Measurements from ENCODE around the gene CD276.

Gene CD276

DNA sequence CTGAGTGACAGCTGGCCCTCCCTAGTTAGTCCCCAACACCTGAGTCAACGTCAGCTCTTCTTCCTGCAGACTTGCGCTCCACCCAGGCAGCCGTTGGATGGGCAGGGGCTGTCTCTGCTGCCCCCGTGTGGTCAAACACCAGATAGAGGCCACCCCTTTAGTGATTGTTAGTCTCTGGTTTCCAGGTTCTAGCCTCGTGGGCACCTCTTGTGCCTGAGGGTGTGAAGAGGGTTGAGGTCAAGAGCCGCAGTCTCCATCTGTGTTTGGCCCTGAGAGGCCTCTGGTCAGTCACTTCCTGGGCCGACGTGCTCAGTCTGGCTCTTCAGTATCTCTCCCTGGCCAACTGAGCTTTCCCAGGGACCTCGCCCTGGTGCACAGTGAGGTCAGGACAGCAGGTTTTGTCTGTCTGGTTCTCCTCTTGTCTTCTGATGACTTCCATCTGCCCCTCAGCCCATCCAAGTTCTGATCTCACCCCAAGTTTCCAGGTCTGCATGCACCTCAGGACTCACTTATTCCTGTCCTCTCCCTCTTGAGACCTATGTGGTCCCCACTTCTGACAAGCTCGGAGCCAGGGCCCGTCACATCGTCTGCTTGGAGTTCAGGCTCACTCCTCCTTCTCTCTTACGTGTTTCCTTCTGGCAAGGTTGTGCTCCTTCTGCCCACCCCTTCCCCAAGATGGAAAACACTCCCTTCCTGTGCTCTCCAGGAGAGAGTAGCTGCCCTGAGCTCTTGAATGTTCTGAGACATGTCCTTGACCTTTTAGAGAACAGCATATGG lies 20.9 kb downstream of the CD276 start:
- Histone ChIP-seq H3K4me3 (ENCODE audit: low read depth, low read length) (no peak overlapping the region), H3K36me3 (peaks cover 10% of the 10 kb centered on the region), H3K4me1 (no peaks in the 10 kb centered on the region), H3K9me3 (no peaks in the 10 kb centered on the region), H3K27me3 (no peaks in the 10 kb centered on the region)
- TF ChIP-seq, protein P1, sequence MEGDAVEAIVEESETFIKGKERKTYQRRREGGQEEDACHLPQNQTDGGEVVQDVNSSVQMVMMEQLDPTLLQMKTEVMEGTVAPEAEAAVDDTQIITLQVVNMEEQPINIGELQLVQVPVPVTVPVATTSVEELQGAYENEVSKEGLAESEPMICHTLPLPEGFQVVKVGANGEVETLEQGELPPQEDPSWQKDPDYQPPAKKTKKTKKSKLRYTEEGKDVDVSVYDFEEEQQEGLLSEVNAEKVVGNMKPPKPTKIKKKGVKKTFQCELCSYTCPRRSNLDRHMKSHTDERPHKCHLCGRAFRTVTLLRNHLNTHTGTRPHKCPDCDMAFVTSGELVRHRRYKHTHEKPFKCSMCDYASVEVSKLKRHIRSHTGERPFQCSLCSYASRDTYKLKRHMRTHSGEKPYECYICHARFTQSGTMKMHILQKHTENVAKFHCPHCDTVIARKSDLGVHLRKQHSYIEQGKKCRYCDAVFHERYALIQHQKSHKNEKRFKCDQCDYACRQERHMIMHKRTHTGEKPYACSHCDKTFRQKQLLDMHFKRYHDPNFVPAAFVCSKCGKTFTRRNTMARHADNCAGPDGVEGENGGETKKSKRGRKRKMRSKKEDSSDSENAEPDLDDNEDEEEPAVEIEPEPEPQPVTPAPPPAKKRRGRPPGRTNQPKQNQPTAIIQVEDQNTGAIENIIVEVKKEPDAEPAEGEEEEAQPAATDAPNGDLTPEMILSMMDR (IDR thresholded peaks at IDR 0.05; ENCODE audit: low read depth, low read length) = peak; percentile 94
- peak; percentile 76 for DNase-seq

DNA sequence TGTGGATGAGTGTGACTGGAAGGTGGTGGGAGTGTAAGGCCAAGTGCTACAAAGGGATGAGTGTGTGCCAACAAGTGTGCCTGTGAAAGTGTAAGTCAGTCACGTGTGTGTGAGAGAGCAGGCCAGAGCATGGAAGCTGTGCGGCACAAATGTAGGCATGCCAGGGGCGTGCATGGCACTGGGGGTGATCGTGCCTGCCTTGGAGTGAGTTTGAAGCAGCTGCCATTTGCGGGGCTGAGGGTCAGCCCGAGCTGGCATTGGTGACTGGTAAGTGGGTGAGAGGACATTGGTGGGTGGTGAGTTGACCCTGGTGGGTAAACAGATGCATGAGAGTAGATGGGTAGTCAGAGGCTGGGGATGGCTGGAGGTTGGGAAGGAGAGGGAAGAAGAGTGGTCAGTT lies 24.5 kb downstream of the CD276 start:
- TF ChIP-seq, protein P1 (IDR thresholded peaks at IDR 0.05; ENCODE audit: low read depth, low read length) = no peak
- Histone ChIP-seq H3K9me3 (no peaks in the 10 kb centered on the region), H3K4me1 (no peaks in the 10 kb centered on the region), H3K36me3 (peaks cover 18% of the 10 kb centered on the region), H3K27me3 (no peaks in the 10 kb centered on the region), H3K4me3 (ENCODE audit: low read depth, low read length) (no peak overlapping the region)
- DNase-seq = no peak

DNA sequence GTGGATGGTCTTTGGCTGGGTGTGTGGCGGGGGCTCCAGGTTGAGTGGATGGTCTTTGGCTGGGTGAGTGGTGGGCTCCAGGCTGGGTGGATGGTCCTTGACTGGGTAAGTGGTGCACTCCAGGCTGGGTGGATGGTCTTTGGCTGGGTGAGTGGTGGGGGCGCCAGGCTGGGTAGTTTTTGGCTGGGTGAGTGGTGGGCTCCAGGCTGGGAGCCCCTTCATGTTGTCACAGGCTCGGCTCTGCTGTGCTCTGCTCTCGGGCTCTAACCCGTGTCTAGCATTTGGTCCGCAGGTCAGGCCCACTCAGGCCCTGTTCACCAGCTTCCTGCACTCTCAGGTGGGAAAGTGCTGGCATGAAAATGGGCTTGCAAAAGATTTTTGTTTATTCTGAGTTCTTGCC lies 25.1 kb downstream of the CD276 start:
- no peak overlapping the region for H3K4me3 ChIP-seq (ENCODE audit: low read depth, low read length)
- TF ChIP-seq, protein P1 (IDR thresholded peaks at IDR 0.05; ENCODE audit: low read depth, low read length) = no peak
- no peaks in the 10 kb centered on the region for H3K27me3 ChIP-seq
- no peaks in the 10 kb centered on the region for H3K4me1 ChIP-seq
- no peaks in the 10 kb centered on the region for H3K9me3 ChIP-seq
- DNase-seq = no peak
- peaks cover 18% of the 10 kb centered on the region for H3K36me3 ChIP-seq

DNA sequence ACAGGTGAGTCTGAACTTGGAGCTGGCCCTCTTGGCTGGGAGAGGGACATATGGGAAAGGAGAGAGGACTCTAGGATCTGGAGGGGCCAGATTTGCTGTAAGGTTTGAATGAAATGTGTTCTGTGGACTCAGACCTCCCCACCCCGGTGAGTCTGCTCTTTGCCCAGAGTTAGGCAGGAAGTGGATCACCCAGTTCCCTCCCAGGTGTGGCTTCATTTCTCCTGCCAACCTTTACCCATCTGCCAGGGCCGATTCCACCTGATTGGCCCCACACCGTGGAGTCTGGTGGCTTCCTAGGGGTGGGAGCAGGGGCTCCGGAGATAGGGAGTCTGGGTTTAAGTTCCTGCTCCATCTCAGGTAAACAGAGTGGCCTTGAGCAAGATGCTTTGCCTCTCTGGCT lies 25.5 kb downstream of the CD276 start:
- Histone ChIP-seq H3K4me3 (ENCODE audit: low read depth, low read length) (no peak overlapping the region), H3K4me1 (no peaks in the 10 kb centered on the region), H3K9me3 (no peaks in the 10 kb centered on the region), H3K27me3 (no peaks in the 10 kb centered on the region), H3K36me3 (peaks cover 18% of the 10 kb centered on the region)
- no peak for DNase-seq
- TF ChIP-seq, protein P1 (IDR thresholded peaks at IDR 0.05; ENCODE audit: low read depth, low read length) = no peak

DNA sequence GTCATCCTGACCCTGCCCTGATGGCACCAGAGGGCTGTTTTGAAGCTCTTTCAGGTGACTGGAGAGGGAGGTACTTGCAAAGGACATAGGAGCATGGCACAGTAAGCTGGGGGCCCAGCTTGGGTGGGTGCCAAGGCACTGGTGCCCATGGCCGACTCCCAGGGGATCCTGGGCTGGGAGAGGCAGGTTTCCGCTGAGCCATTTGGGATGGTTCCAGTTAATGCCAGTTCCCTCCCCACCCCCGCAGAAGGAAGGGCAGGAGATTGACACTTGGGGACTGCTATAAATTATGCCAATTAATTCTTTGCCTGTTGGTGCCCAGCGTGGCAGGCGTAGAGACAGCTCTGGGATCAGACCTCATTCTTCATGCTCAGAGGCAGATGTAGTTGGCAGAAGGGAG lies 26.1 kb downstream of the CD276 start:
- Histone ChIP-seq H3K27me3 (no peaks in the 10 kb centered on the region), H3K9me3 (no peaks in the 10 kb centered on the region), H3K36me3 (peaks cover 14% of the 10 kb centered on the region), H3K4me3 (ENCODE audit: low read depth, low read length) (no peak overlapping the region), H3K4me1 (no peaks in the 10 kb centered on the region)
- DNase-seq = no peak
- TF ChIP-seq, protein P1 (IDR thresholded peaks at IDR 0.05; ENCODE audit: low read depth, low read length) = no peak

DNA sequence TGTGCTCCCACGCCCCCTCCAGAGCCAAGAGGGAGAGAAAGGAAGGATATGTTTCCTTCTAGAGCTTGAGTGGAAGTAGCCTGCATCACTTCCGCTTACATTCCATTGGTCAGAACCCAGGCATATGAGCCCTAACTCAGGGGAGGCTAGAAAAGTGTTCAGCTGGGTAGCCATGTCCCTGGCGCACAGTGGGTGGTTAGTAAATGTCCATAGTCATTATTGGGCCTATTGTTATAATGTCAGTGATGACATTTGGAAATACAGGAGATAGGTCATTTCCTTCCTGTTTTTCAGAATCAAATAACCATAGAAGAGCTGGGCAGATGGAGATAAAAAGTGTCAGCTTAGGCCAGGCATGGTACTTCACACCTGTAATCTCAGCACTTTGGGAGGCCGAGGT lies 27.3 kb downstream of the CD276 start:
- DNase-seq = no peak
- Histone ChIP-seq H3K27me3 (no peaks in the 10 kb centered on the region), H3K36me3 (peaks cover 11% of the 10 kb centered on the region), H3K4me1 (no peaks in the 10 kb centered on the region), H3K9me3 (no peaks in the 10 kb centered on the region), H3K4me3 (ENCODE audit: low read depth, low read length) (no peak overlapping the region)
- TF ChIP-seq, protein P1 (IDR thresholded peaks at IDR 0.05; ENCODE audit: low read depth, low read length) = no peak
